ENCODE measurements around the gene CLIP4.

GRCh38 chr2:29186817-29187216 lies 71.6 kb downstream of the CLIP4 start:
- TF ChIP-seq CTCF (IDR thresholded peaks at IDR 0.05), result no peak
- no peak for TF ChIP-seq POLR2A (IDR thresholded peaks at IDR 0.05)

Data from uterus (tissue), 2 donors.